ENCODE results near the gene C21orf91.

Gene C21orf91

DNA sequence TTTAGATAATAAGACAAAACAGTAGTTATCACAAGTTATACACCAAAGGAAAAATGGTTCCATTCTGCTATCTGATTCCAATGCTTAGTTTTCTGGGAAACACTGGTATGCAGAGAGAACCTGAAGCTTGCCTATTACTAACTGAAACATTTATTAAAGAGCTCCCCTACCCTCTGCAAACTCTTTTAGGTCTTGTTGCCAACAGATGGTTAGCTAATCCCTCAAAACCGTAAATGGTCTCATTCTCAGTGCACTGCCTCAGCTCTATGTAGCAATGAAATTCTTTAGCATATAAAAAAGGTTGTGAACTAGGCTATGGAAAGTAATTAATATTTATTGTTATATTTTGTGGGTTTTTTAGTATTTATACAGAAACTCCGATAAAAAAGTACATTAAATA is 20.4 kb downstream of the C21orf91 start:
- in situ Hi-C loops (cut with HindIII; ENCODE audit: low sequenced_read_pairs): no loop called here

DNA sequence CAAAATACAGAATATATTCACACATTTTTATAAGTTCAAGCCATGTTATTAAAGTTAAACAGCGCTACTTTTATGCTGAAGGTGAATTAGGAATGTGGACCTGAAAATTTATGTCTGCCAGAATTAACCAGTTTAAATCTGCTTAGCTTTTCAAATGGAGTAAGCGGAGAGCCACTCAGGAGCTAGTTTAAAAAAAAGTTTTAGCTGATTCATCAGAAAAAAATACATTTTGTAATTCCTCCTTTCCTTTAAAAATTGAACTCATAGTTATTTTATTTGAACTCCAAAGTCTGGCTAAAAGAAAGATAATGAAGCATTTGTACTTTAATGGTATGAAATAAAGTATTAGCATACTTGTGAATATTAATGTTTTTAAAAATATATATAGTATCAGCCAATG is 21.2 kb downstream of the C21orf91 start:
- in situ Hi-C loops (cut with HindIII; ENCODE audit: low sequenced_read_pairs): no loop called here

DNA sequence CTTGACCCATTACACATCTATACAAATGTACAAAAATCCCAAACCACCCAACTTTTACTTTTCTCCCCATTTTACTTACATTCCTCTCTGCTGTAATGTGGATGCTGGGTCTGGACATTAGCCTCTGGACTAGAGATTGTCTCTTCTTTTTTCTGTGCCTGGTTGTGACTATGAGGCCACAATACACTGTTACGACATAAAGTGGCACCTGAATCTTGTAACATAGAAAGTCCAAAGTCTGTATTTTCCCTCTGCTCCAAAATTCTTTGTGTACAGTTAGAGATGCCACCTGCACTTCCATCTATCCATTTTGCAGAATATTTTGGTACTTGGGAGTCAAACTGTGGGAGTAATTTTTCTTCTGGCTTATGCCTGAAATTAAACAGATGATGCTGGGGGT is 22.7 kb downstream of the C21orf91 start:
- in situ Hi-C loops (cut with HindIII; ENCODE audit: low sequenced_read_pairs): no loop called here

DNA sequence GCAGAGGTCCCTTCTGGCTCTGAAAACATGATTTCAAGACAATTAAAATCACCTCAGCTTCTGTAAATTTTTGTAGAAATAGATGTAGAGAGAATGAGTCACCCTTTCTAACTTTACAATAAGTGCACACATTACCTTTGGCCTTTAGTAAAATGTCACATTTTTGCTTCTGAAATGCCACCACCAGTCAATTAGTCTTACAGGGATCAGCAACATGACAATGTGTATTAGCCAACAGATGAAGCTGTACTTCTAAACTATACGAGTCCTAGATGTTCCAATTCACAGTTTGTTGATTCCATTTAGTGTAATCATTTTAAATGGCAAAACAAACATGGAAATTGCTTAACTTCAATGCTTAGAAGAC is 23.1 kb downstream of the C21orf91 start:
- in situ Hi-C loops (cut with HindIII; ENCODE audit: low sequenced_read_pairs): no loop called here

DNA sequence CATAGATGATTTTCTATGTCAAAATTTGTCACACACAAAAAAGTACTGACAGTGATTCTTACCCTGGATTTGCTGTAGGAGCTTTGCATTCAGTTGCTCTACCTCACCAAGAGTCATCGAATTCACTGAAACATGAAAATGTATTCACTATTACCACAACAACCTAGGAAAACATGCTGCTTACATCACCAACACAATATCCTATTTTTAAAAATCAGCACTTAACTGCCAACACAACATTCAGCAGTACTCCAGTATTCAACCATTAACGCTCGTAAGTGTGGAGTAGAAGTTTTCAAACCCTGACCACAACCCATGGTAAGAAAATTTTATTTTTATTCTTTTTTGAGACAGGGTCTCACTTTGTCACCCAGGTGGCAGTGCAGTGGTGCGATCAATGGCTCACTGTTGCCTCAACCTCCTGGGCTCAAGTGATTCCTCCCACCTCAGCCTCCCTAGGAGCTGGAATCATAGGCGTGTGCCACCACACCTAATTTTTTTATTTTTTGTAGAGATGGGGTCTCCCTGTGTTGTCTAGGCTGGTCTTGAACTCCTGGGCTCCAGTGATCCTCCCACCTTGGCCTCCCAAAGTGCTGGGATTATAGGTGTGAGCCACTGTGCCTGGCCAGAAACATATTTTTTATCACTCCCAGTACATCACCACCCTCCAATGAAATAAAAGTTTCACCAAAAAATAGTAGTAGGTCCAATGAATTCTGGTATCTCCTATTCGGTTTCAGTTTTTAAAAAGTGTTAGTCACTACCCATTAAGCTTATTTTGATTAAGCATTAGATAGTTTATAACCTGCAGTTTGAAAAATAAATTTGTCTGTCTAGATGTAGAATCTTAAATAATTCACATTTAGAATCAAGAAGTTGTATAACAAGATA is 23.8 kb downstream of the C21orf91 start:
- in situ Hi-C loops (cut with HindIII; ENCODE audit: low sequenced_read_pairs): no loop called here

DNA sequence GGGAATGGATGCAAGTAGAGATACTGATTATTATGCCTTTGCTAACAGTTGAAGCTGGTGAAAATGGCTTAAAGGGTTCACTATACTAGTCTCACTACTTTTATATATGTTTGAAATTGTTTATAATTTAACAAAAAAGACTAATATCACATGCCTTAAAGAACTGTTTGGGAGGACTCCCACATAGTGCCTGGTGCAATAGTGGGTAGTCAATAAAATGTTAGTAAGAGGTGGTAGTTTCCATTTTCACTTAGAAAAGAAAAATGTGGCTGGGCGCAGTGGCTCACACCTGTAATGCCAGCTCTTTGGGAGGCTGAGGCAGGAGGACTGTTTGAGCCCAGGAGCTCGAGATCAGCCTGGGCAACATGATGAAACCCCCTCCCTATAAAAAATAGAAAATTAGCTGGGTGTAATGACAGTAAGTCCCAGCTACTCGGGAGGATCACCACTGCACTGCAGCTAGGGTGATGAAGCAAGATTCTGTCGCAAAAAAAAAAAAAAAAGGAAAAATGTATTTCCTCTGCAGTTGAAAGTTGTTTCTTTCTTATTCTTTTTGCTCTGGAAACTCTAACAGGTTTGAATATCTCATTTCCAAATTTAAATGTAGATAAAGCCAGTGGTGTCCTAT is 24.5 kb downstream of the C21orf91 start:
- in situ Hi-C loops (cut with HindIII; ENCODE audit: low sequenced_read_pairs): no loop called here

DNA sequence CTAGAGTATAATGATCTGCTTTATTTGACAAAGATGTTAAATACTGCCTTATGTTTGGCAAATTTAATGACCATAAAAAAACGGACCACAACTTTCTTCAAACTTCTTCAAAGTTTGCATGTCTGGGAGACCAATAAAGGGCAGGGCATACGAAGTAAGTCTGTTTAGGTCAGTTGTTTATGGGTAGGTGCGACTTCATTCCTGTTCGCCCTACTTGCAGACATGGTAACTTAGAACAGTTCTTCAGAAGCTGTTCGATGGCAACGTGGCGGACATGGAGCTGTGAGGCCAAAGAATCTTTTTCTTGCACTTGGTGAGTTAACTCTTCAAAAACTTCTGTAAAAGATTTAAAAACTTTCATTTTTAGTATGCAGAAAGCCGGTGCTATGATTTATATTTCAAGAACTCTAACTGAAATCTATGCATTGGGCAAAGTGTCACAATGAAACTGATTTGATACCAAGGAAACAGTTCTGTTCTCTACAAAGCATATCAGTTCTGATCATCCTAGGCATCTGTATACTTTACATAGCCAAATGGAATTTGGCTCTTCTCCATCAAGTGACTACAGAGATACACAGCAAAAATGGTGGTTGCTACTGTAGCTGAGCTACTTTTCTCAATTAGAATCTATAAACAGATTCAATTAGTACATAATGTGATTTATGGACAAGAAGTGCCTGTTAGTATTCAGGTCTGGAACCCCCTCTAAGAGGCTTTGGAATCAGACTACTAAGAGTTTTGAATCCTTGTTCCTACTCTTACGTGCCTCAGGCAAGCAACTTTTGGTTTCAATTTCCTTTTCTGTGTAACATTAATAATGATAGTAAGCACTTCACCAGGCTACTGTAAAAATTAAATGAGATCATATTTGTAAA is 25.7 kb downstream of the C21orf91 start:
- in situ Hi-C loops (cut with HindIII; ENCODE audit: low sequenced_read_pairs): no loop called here

DNA sequence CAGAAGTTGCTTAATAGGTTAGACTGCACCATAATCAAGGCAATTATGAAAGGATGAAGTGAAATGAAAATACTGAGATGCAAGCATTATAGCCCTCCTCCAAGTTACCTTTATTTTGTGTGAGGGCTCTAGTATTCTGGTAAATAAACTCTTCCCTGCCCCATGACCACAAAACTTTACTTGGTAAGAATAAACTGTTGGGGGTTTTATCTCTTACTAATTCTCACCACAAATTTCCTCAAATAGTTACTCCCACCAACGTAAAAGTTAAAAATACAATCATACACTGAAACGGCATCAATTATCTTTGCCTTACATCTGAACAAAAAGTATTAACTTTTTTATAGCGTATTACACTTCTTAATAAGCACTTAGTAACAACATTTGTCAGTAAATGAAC is 29.5 kb downstream of the C21orf91 start:
- in situ Hi-C loops (cut with HindIII; ENCODE audit: low sequenced_read_pairs): no loop called here

DNA sequence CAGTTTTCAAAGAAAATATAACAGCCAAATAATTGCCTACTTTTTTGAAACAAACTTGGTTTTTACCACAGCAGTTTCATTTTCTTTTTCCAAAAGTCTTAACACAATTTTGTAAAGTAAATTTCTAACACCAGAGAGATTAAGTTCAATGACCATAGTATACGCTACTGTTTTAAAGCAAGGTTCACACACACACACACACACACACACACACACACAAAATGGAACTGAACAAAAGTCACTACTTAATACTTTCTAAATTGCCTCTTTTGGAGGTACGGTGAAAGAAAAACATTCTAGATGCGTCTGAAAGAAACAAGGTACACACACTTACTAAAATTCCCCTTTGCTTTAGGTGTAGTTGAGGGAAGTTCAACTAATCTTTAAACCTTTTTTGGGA is 30.1 kb downstream of the C21orf91 start:
- in situ Hi-C loops (cut with HindIII; ENCODE audit: low sequenced_read_pairs): no loop called here

DNA sequence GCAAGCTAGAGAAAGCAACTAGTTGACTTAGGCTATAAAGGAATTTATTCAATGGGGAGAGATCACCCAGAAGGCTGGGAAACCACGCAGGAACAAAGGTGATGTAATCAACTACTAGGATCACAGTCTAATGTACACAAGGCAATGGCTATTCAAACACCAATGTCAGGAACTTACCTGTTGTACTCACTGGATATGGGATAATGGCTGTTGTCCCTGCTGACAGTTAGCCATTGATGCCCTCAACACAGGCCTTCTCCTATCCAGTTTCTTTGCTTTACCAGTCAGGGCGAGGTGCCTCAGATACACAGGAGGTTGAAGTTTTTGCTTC is 32.3 kb downstream of the C21orf91 start:
- in situ Hi-C loops (cut with HindIII; ENCODE audit: low sequenced_read_pairs): no loop called here

DNA sequence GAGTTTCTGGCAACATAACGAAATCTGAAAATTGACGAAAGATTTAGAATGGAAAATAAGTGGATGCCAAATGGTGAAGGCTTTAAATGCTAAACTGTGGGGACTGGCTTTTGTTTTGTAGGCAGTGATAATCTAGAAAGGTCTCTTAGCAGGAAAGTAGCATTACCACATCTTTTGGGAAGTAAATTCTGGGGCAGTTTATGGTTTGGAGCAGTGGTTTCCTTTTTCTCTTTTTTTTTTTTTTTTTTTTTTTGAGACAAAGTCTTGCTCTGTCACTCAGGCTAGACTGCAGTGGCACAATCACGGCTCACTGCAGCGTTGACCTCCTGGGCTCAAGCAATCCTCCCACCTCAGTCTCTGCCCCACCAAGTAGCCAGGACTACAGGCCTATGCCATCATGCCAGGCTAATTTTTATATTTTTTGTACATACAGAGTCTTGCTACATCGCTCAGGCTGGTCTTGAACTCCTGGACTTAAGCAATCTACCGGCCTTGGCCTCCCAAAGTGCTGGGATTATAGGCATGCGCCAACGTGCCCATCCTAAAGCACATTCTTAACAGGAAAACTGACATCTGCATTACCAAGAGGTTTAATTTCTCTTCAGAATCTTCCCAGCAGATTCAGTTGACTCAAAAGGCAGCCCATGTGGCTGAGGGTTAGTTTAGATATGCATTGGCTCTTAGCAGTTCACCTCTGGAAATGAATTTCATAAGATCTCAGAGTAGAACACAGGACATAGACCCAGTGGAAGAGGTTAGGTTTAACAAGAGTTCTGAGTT is 32.9 kb downstream of the C21orf91 start:
- in situ Hi-C loops (cut with HindIII; ENCODE audit: low sequenced_read_pairs): no loop called here

DNA sequence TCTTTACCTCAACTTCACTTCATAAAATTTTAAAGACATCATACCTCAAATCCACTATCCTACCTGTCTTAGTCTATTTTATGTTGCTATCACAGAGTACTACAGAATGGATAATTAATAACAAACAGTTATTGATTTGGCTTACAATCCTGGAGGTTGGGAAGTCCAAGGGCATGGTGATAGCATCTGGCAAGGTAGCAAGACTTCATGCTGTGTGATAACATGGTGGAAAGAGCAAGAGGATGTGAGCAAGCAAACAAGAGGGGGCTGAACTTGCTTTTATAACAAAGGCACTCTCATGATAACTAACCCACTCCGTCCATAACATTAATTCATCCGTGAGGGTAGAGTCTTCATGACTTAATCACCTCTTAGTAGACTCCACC is 33.8 kb downstream of the C21orf91 start:
- in situ Hi-C loops (cut with HindIII; ENCODE audit: low sequenced_read_pairs): no loop called here

DNA sequence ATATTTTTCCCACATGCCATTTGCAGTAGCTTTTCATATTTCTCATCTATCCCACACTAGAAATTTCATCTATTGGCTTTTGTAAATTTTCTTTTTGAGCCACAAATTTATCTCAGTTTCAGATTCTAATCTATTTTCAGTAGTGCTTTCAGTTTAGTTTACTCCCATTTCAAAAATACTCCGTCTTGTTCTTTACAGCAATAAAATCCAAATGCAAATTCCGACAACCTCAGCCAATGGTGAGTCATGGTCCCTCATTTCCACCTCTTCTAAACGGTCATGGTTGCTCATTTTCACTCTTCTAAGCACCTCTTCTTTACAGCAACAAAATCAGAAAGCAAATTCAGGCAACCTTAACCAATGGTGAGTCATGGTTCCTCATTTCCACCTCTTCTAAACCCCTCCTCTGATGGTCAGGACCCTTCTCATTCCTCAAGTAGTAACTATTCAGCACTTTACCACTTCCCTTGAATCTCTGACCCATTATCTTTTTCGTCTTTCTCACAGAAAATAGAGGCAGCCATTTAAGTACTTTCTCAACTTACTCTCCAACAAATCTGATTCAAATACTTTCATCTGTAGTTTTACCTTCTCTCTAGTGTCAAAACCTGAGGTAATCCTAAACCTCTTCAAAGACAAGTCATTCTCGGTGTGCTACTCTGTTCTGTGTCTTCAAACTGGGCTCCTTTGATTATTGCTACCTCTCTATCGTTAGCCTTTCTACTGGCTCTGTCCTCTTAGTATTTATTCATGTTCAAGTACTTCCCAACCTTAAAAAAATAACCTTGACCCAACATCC is 34.4 kb downstream of the C21orf91 start:
- in situ Hi-C loops (cut with HindIII; ENCODE audit: low sequenced_read_pairs): no loop called here

DNA sequence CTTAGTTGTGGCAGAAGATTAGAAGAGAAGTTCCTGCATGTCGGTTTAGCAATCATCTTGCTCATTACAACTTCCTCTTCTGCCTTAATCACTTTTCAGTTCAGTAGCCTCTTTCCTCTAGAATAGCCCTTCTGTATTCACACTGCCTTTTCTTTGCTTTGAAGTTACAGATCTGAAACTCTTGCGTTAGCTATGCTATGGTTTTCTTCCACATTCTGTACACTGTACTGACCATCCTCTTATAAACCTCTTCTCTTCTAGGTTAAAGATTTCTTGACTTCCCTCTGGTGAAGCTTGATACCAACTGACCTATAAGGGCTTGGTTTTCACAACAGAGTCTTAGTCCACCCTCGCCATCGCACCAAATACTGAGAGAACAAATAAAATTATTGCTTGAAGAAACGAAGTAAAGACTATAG is 35.0 kb downstream of the C21orf91 start:
- in situ Hi-C loops (cut with HindIII; ENCODE audit: low sequenced_read_pairs): no loop called here

DNA sequence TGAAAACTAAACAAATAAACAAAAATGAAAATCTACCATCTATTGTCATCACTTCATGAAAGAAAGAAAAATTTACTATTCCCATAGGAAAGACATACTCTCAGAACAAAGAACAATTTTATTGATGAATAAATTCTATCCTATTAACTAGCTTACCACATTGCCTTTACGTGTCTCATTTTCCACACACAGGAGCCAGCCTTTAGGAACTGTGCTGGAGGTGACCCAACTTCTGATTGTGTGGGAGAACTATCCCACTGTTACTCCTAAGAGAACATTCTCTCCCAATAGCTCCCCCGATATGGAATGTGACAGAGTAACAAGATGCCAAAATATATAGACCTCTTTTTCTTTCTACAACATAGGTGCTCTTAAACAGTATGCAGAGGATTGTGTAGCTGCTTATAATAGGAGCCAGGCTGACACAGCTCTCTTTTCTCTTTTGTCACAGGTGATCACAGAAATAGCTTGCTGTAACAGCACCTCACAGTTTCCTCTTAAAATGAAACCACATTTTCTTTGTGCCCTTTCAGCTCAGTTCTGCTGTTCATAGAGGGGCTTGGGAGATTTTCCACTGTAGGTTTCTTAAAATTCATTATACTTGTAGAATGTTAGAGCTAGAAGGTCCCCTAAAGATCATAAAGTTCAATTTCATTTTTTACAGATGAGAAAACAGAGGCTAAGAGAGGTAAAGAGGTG is 35.5 kb downstream of the C21orf91 start:
- in situ Hi-C loops (cut with HindIII; ENCODE audit: low sequenced_read_pairs): no loop called here

DNA sequence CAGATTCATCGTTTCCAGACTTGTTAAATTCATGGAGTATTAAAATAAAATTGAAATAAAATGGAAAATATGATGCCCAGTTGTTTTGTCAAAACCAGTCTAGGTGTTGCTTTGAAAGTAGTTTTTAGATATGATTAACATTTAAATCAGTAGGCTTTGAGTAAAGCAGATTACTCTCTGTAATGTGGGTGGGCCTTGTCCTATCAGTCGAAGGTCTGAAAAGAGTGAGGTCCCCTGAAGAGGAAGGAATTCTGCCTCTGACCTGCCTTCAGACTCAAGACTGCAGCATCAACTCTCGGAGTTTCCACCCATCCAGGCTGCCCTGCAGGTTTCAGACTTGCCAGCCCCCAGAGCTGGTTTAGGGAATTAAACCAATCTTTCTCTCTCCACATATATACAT is 36.2 kb downstream of the C21orf91 start:
- in situ Hi-C loops (cut with HindIII; ENCODE audit: low sequenced_read_pairs): no loop called here

DNA sequence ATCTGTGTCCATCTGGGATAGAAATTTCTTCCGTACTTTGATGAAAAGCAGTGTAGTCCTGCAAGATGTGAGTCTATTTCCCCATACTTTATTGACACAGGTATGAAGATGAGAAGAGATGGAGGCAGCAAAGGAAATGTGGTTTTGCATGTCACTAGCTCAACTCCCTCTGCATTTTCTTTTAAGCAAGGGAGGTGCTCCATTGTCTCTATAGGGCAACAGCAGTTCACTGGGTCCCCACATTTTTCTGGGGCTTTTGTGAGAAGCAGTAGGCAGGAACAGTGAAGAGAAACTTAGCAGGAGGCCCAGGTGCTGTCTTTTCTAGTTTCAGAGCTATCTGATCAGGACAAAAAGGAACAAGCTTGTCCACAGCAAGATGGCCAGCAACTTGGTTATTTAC is 37.1 kb downstream of the C21orf91 start:
- in situ Hi-C loops (cut with HindIII; ENCODE audit: low sequenced_read_pairs): no loop called here

DNA sequence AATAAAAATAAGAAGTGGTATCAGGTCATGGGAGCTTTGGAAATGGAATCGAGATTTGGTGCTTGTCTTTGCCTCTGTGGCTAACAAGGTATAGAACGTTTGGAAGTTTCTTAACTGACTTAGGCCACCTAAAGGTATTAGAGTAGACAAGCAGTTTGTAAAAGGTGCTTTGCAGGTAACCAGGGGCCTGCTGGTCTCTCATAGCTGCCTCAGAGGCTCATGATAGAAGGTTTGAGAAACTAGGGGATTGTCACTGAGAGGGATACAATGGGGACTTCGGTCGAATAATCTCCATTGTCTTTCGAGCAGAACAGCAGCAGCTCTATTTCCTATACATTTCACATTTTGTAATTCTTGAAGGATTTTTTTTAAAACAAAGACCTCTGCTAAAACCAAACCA is 37.6 kb downstream of the C21orf91 start:
- in situ Hi-C loops (cut with HindIII; ENCODE audit: low sequenced_read_pairs): no loop called here

DNA sequence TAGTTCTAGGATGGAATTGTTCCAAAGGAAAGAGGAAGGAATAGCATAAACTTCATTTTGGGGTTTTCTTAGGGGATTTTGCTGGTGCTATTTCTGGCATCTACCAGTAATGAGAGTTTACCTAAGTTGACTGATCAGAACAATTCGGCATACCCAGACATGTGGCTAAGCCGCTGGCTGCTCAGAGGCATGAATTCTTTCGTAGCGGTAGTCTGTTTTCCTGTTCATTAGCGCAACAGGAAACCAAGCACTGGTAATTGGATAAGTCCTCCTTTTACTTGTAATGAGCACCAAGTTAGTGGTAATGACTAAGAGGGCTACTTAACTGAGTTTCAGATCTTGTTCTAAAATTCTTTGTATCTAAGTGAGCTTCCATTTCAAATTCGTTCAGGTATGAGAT is 38.6 kb downstream of the C21orf91 start:
- in situ Hi-C loops (cut with HindIII; ENCODE audit: low sequenced_read_pairs): no loop called here

DNA sequence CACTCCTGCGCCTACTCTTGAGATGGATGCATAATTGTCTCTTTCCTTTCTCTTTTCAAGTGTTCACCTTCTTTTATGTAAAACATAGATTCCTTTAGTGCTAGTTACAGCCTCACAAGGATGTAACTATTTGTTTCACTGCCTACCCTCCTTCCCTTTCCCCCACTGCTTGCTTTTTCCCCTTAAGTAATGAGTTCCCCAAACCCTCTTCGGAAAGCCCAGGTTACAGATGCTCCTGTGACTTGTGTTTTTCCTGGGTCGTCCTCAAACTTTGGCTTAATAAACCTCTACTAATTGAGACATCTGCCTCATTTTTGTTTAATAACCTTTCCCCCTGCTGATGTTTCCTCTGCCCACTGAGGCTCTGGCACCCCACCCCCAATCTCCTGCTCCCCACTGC is 39.2 kb downstream of the C21orf91 start:
- in situ Hi-C loops (cut with HindIII; ENCODE audit: low sequenced_read_pairs): no loop called here
